Kidney epithelial cell (primary cell): Measurements from ENCODE around the gene NRF1. TPM values are rescaled to one million over a fixed set of nuclear protein-coding genes. Genes with fewer than 3 reads are reported as not detected.

Source experiments
- DNase-seq: peaks from one replicate; pipeline ENCODE4 v3.0.0-alpha.2; 2010; ENCODE audit warnings: low read depth
- H3K27me3 ChIP-seq: 2 replicates; pipeline ENCODE4 v1.6.0; 2011; ENCODE audit warnings: low read length; ENCODE audit not compliant: control insufficient read depth, insufficient read depth
- H3K36me3 ChIP-seq: 2 replicates; pipeline ENCODE4 v1.5.1; 2011; ENCODE audit warnings: low read length; ENCODE audit not compliant: control insufficient read depth, insufficient read depth
- H3K4me3 ChIP-seq: 2 replicates; pipeline ENCODE4 v1.5.1; 2011; ENCODE audit warnings: low read depth, mild to moderate bottlenecking, control low read depth, low read length
- total RNA-seq: library from RNA; depleted of rRNA; stranded (reverse); fragments of >200 nt; gene quantifications from 2 replicates; pipeline ENCODE4 v1.2.3, GENCODE V29; 2015
- TF ChIP-seq, protein P1 (sequence below): IDR thresholded peaks from 2 replicates; pipeline ENCODE4 v1.5.1; 2011; ENCODE audit warnings: mild to moderate bottlenecking, moderate library complexity, low read length, control low read depth, inconsistent platforms; ENCODE audit not compliant: insufficient read depth, poor library complexity, severe bottlenecking

Gene NRF1
- total RNA-seq, 1 donor from 2014 or later = 9.3 TPM

- TF ChIP-seq, protein P1, sequence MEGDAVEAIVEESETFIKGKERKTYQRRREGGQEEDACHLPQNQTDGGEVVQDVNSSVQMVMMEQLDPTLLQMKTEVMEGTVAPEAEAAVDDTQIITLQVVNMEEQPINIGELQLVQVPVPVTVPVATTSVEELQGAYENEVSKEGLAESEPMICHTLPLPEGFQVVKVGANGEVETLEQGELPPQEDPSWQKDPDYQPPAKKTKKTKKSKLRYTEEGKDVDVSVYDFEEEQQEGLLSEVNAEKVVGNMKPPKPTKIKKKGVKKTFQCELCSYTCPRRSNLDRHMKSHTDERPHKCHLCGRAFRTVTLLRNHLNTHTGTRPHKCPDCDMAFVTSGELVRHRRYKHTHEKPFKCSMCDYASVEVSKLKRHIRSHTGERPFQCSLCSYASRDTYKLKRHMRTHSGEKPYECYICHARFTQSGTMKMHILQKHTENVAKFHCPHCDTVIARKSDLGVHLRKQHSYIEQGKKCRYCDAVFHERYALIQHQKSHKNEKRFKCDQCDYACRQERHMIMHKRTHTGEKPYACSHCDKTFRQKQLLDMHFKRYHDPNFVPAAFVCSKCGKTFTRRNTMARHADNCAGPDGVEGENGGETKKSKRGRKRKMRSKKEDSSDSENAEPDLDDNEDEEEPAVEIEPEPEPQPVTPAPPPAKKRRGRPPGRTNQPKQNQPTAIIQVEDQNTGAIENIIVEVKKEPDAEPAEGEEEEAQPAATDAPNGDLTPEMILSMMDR = no peak
- H3K36me3 ChIP-seq = peaks cover 2% of the 10 kb centered on the region
- peaks cover 55% of the 10 kb centered on the region for H3K27me3 ChIP-seq
- DNase-seq = peak; percentile 43
- H3K4me3 ChIP-seq = peak overlapping the region; percentile 69
These were observed 168.9 kb downstream of the NRF1 start for GRCh38 chr7:129780257-129780973.

DNA sequence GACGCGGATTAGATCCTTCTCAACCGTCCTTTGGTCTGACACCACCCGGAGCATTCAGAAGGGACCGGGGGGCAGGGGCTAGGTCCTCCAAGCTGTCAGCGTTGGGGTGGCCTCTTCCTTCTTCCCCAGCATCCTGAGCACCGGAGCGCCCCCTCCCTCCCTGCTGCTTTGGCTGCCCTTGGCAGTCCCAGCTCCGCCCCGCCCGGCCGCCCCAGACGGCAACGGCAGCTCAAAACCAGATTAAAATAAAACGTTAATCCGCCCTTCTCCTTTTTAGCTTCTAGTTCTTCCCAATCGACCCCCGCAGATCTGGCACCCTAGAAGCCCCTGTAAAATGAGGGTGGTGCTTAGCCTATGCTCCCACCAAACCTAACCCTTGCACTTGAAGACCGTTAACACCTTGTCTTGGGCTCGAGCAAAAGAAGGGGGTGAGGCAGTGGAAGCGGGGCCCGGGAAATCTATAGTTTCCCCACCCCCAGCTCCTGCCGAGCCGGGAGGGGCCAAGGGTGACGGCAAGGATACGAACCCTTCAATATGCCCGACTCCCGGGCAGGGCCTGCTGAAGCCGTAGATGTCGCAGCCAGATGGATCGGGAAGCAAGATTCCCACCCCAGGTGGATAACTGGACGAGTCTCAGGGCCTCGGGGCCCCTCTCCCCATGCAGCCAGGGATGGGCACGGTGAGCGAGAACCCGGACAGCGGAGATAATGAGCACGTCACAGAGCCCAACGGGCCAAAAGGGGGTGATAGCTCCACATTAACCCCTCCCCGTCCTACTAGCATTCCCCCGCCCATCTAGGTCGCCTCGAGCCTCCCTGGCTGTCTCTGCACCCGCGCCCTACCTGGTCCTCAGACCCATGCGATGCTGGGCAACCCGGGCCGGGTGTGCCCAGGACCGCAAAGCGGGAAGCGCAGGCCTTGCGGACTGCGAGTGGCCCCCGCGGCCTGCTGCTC, 169.7 kb downstream of the NRF1 start:
- TF ChIP-seq, protein P1 = no peak
- no peak for DNase-seq
- H3K4me3 ChIP-seq = peak overlapping the region; percentile 69
- H3K36me3 ChIP-seq = peaks cover 2% of the 10 kb centered on the region
- peaks cover 63% of the 10 kb centered on the region for H3K27me3 ChIP-seq

GRCh38 chr7:129781928-129782817, 170.7 kb downstream of the NRF1 start:
- Histone ChIP-seq H3K36me3 (peaks cover 2% of the 10 kb centered on the region), H3K27me3 (peaks cover 71% of the 10 kb centered on the region), H3K4me3 (no peak overlapping the region)
- TF ChIP-seq, protein P1 = no peak
- no peak for DNase-seq

DNA sequence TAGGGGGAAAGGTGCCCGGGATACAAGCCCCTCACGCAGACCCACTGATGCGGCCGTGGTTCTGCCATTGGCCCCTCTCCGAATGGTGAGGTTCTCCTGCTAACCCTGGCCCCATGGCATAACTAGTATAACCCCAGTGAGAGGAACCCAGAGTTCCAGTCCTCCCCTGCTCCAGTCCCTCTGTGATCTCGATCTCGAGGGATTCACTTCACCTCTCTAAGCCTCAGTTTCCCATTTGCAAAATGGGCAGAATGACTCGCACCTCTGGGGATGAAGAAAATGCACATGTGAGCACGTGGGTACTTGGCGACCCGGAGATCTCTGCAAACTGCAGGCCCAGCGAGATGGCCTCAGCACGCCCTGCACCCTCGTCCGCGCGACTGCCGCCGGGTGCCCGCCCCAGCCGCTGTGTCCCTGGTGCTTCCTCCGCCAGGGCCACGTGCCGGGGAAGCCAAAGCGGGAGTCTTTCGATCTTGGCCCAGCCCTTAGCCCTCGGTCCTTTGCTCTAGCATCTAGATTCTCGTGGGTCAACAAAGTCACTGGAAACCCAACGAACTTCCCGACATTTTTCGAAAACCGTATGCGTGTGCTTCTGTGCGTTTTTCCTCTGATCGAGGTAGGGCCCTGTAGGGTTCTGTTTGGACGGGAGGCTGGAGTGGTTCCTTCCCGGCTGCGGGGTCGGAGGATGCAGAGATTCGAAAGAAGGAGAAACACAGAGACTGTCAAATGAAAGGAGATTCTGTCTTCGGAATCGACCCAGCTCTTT, 171.5 kb downstream of the NRF1 start:
- no peaks in the 10 kb centered on the region for H3K36me3 ChIP-seq
- TF ChIP-seq, protein P1 = no peak
- DNase-seq = no peak
- no peak overlapping the region for H3K4me3 ChIP-seq
- peaks cover 75% of the 10 kb centered on the region for H3K27me3 ChIP-seq

DNA sequence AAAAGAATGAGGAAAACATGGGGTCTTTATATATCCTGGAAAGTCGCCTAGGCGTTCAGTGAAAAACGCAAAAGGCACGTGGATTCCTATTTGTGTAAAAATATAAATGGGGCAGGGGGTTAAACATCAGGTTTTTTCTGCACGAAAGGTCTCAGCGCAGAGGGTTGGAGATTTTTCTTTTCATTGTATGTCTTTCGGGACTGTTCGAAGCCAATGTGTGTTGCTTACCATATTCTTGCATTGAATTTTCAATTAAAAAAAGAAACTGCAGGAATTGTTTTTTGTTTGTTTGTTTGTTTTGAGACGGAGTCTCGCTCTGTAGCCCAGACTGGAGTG, 172.0 kb downstream of the NRF1 start:
- Histone ChIP-seq H3K36me3 (no peaks in the 10 kb centered on the region), H3K4me3 (no peak overlapping the region), H3K27me3 (peaks cover 72% of the 10 kb centered on the region)
- TF ChIP-seq, protein P1 = no peak
- no peak for DNase-seq
